GM18861 (cell line): ENCODE data around the gene SUPT3H.
"Not testable (repeated sequence)": the region's sequence is repeated elsewhere in the genome, so short reads cannot be mapped to it uniquely, and the experiment has no call there.

ENCODE experiments used
- ATAC-seq: cut with Tn5 transposase; IDR thresholded peaks from one replicate; pipeline ENCODE4 v1.9.1; 2021; ENCODE audit not compliant: unreplicated experiment

Gene SUPT3H

DNA sequence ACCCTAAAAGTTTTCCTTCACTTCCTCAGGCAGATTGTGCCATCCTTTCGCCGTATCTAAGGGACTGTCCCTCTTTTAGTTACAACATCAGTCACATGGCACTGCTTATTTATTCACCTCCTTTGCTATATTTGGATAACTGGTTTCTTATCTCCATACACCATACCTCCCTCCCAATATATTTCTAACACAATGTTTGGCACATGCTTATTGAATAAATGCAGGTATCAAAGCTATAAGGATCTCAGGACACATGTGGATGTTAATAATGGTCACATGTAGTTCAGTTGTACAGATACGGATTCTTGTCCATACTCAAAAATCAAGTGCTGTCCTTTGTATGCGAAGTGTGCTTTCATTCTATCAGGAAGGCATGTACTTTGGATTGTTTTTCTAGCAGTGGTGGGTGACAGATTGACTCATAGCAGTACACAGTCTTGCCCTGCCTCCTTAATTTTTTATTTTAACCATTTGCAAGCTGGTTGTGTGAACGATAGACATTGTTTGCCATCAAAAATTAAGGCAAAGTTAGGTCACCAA, 456.7 kb downstream of the SUPT3H start:
- no peak for ATAC-seq

DNA sequence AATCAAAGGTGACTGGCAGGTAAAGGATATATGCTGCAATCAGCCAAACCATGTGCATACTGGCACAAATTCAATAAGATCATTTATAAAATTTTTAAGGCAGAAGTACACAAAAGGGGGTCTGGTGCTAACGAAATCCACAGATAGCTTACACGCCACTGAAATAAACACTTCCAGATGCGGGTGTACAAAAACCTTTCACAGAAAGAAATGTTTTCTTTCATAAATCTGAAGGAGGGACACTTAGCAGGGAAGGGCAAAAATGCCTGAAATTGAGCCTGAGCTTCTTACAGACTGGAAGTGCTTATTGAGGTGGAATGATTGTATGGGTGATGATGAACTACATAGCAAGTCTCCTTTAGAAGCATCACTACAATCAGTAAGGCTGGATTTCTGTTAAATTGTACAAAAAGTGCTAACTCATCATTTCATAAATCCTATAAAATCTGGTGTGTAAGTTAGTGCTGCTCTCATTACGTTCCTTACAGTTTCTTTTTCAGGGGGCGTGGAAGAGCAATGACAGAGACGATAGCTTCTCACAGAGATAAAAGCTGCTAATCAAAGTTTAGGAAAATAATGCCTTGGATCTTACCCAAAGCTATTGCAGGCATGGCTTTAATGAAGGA, 458.9 kb downstream of the SUPT3H start:
- no peak for ATAC-seq

DNA sequence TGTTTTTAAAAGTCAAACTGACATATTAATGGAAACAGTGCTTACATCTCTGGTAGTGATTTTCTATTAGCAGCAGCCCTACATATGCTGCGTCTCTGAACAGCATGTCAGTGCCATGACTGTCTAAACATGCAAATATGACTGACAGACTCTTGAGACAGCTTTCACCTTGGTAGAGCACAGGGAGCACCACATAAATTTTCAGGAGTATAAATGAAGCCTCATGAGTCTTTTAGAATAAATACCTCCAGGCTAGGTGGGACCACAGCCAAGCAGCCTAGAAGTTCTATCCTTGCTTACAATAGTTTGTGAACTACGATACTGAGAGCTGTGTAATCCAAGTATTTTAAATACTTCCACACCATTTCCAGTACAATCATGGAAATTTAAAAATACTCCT, 460.3 kb downstream of the SUPT3H start:
- ATAC-seq = no peak

DNA sequence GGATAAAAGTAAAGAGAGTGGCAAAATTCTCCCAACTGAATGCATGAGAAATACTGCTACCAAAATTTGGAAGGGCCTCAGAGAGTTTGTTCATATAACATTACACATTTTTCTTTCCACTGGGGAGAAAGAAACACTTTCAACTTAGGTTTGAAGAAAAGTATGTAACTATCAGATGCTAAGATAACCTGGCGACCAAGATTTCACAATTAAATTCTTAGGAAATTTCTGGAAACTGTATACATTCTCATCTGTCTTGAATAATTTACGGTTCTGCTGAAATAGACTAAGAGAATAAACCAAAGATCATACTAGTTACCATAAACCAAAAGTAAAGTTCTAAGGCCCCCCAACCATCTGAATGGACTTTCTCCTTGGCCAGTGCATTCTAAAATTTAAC, 462.6 kb downstream of the SUPT3H start:
- no peak for ATAC-seq

DNA sequence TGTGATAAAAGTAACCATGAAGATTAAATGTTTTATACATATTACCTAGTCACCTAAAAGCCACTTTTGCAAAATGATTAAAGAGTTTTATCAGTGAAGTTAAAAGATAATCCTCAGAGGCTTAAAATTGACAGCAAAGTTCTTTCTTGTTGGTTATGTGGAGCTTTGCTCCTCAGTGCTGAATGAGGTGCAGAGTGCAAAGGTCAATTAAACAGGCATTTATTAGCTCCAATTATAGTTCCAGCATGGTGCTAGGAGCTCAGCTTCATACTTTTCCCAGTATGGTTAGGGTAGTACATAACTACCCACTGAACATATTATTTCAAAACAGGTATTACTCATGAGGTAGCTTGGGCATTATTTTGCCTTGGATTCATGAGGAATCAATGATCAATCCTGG, 463.6 kb downstream of the SUPT3H start:
- ATAC-seq = no peak

DNA sequence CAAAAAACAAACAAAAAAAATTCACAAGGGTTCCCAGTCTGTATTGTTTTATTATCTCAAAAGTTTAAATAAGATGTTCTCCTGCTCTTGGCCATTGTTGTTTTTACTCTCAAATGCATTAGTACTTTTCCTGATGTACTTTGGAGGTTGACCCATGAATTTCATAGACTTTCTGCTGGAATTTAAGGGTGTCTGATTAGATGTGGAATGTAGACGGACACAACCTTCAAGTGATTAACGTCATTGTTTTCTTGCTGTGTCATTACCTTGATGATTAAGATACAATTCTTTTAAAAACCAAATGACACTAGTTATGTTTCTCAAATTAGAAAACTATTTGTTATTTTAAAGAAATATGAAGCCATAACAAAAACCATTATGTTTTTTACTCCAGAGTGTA, 471.0 kb downstream of the SUPT3H start:
- ATAC-seq = no peak

DNA sequence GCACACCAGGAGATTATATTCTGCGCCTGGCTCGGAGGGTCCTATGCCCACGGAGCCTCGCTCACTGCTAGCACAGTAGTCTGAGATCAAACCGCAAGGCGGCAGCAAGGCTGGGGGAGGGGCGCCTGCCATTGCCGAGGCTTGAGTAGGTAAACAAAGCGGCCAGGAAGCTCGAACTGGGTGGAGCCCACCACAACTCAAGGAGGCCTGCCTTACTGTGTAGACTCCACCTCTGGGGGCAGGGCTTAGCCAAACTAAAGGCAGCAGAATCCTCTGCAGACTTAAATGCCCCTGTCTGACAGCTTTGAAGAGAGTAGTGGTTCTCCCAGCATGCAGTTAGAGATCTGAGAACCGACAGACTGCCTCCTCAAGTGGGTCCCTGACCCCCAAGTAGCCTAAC, 477.4 kb downstream of the SUPT3H start:
- ATAC-seq = not testable (repeated sequence)

DNA sequence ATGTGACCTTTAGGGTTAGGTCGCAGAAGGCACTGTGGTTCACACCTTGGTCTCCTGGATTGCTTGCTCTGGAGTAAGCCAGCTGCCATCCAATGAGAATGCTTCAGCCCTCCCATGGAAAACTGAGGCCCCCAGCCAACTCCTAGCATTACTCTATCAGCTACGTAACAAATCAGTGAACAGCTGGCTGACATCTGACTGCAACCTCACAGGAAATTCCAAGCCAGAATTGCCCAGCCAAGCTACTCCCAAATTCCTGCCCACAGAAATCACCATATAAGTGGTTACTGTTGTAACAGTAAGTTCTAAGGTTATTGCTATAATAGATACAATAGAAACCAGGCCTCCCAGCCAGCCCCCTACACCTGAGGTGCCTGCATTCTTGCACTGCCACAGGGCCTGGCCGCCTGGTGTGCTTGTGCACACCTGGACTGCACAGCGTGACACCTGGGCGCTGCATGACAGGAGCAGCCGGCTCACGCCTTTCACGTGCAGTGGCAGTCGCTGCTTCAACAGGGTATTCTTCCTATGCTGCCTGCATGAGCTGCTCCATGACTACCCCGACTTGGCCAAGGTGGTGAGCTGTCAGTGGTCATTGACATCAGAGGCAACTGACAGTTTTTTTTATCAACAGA, 479.3 kb downstream of the SUPT3H start:
- no peak for ATAC-seq

DNA sequence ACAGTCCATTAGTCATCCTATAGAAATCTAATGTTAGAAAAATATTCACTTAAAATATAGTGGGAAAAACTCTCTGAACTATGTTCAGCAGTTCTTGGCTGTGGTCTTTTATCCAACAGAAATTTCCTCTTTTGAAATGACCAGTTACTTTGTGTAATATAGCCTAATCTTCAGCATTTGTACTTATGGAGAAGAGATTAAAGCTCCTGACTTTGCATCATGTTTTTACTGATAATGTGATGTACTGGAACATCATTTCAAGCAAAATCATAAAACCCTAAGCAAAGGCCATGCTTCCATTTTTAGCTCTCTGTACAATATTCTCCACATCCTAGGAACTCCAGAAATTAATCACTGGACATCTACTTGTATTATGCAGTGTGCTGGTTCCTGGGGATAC, 480.4 kb downstream of the SUPT3H start:
- no peak for ATAC-seq

DNA sequence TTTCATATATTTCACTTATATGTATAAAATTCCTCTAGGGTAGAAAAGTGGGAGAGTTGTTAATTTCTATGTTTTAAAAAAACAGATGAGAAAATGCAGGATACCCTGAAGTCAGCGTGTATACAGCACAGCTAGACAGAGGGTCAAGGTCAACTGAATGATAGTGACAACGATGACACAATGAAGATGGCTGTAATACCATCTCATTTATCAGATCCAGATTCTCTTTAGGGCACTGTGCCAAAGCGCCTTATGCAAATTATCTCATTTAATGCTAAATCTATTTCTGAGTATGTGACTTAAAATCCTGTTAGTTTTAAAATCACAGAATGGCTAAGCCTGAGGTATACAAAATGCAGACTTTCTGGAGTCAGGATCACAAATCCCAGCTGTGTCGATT, 481.0 kb downstream of the SUPT3H start:
- no peak for ATAC-seq

DNA sequence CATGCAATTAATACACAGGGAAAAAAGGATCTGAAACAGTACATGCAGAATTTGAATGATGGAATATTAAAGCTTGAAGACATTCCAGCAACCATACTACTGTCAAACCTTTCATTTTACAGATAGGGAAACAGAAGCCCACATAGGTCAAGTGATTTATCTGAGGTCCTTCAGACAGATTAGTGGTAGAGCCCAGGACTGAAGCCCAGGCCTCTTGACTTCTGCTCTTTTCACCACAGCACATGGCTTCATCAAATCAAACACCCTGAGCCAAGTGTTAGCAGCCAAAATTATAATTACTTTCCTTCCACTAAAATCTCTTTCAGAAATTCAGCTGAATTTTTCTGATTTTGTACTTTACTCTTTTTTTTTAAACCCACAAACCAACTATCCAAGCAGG, 485.2 kb downstream of the SUPT3H start:
- no peak for ATAC-seq

DNA sequence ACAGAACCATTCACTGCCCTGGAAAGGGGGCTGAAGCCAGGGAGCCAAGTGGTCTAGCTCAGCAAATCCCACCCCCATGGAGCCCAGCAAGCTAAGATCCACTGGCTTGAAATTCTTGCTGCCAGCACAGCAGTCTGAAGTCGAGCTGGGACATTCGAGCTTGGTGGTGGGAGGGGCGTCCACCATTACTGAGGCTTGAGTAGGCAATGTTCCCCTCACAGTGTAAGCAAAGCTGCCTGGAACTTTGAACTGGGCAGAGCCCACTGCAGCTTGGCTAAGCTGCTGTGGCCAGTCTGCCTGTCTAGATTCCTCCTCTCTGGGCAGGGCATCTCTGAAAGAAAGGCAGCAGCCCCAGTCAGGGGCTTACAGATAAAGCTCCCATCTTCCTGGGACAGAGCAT, 498.7 kb downstream of the SUPT3H start:
- not testable (repeated sequence) for ATAC-seq

DNA sequence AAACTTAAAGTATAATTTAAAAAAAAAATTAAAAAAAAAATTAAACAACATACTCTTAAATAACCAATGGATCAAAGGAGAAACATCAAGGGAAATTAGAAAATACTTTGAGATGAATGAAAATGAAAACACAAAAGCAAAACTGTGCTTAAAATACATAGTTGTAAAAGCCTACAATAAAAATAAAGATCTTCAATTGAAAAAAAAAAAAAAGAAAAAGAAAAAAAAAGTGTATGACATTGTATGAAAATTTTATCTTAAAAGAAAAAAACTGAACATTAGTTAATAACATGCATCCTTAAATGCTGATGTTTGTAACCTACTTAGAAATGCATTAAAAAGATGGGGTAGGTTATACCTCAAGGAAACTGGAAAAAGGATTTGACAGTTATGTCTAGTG, 501.1 kb downstream of the SUPT3H start:
- not testable (repeated sequence) for ATAC-seq

DNA sequence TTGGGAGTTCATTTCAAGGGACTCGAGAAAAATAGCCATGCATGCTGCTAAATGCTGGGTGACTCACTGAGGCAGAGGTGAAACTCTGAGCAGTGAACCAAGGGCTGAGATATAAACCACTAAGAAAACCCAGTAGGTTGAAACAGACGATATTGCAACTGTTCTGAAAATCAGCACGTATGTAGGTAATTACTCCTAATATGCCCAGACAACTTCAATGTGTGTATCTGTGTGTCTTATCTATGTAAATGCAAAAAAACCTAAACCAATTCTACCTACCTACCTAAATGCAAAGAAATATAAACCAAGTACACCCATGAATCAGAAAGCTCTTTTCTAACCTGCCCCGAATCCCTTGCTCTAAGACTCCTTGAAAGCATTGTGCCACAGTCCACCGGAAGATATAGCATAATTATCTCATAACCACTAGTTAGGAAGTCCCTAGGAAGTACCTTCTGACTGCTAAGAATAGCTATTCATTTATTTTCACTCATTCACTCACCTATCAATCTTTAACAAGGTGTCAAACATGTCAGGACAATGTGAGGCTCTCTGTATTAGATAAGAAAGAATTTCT, 508.3 kb downstream of the SUPT3H start:
- peak; percentile 74 for ATAC-seq

DNA sequence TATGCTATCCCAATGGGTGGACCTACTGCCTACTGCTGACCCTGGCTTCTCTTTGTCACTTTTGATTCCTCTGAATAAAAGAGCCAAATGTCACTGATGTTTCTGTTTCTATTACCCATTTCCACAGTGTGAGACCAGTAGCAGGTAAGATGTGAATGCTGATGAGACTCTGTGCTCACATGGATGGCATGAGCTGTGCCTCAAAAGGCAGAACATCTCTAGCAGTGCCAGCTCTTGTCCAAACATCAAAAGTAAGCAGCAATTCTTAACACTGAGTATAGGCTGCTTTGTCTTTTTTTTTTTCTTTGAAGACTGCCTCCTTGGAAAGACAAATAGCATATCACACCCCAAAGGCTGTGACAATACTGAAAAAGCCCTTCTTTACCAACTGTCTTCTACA, 508.8 kb downstream of the SUPT3H start:
- ATAC-seq = peak; percentile 4

DNA sequence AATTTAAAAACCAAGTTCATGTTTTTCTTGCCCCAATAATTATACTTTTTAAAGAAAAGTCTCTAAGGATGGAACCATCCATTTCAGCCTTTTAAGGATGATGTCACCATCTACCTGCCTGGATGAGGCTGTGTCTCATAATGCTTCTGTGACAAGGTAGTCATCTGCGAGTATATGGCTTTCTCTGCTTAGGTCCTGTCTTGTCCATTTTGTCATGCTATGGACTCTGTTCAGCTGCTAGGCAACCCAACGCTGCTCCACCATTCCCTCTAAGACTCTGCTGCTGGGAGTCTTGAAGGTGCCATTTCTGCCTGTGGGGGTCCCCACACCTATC, 509.4 kb downstream of the SUPT3H start:
- ATAC-seq = peak; percentile 23

DNA sequence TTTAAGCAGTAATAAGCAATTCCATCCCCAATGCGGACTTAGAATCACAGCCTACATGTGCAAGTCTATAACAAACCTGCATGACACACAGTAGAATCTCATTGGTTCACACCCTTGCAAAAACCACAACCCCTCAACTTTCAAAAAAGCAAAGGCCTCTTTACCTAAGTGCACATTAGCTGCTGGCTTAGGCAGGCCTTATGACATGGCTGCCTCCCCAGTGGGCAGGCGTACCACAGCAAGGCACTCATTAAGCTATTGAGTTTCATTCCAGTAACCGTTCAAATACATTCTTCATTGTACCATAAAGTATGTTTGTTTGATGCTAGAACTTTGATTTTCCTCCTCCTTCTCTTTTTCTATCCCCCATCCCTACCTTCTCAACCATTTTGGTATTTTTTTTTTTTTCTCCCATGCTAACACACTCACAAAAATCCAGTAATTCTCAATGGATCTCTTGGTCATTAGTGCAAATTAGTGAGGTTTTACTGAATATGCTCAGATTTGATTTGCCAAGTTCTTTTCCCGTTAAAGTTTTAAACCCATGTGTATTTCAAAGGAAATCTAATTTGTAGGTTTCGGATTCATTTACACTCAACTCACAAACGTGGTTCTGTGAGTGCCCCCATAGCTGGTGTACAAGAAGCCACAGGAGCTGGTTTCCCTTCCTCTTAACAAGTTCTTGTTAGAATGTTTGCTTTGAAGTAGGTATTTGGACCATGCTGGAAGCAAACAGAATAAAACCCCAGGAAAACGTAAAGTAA, 510.0 kb downstream of the SUPT3H start:
- ATAC-seq = peak; percentile 51

DNA sequence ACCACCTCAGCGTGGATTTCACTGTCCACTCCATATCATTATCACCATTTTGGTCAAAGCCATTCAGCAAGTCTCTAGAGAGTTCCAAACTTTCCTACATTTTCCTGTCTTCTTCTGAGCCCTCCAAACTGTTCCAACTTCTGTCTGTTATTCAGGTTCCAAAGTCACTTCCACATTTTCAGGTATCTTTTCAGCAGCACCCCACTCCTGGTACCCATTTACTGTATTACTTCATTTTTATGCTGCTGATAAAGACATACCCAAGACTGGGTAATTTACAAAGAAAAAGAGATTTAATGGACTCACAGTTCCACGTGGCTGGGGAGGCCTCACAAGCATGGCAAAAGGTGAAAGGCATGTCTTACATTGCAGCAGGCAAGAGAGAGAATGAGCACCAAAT, 512.5 kb downstream of the SUPT3H start:
- ATAC-seq = not testable (repeated sequence)

DNA sequence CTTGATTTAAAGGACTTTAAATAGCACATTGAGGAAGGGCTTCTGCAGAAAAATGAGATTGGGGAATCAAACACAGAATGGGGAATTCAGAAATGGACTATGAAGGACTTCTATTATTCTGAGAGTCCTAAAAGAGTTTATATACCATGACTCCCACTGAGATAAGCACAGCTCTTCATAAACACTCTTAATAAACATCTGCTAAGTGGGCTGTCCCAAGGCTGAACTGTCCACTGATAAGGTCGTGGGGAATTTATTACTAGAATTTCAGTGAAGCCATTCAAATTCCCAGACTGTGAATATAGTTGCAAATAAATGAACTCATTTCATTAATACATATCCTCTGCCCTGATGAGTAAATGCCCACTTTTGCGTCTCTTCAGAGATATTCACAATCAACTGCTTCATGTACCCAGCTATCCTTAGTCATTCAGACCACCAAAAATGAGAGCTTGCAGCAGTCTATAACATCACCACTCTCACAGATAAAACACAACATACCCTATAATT, 517.8 kb downstream of the SUPT3H start:
- ATAC-seq = no peak

DNA sequence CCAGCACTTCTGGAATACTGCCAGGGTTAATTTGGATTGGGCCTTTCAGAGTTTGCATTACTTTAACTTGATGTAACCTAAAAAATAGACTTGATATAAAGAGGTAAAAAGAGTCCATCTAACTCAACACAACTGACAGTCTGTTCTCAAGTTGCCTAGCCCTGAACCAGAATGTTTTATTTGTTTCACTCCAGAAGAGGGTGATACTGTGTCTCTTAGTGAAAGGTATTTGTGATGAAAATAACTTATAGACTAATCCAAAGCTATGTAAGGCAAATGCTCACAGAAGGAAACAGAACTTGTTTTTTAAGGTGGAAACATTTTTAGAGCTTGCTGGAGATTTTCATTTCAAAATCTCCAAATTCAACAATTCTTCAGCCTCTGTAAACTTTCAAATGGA, 518.7 kb downstream of the SUPT3H start:
- ATAC-seq = no peak

DNA sequence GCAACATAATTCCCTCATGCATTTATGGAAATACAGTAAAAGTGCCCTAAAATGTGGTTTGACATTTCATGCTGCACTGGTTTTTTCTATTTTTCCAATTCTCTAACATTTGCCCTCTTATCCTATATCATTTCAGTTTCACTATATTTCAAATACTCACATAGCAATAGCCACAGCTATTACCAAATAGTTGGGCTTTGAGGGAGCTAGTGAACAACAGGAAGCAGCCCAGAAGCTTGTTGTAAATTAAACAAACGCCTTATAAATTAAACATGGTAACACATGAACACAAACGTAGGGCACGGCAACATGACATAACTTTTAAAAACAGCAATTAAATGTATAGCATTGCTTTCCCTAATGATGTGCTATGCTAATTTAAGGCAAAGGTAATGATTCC, 521.3 kb downstream of the SUPT3H start:
- no peak for ATAC-seq
